NCI-H524 (cell line): Measurements from ENCODE around the gene TMSB4X.
"Not testable (repeated sequence)": the region's sequence is repeated elsewhere in the genome, so short reads cannot be mapped to it uniquely, and the experiment has no call there.

Experiments
- DNase-seq, 2 experiments: peaks; one replicate each; lab custom pipeline; 2025; lab: John Stamatoyannopoulos, UW

Gene TMSB4X

DNA sequence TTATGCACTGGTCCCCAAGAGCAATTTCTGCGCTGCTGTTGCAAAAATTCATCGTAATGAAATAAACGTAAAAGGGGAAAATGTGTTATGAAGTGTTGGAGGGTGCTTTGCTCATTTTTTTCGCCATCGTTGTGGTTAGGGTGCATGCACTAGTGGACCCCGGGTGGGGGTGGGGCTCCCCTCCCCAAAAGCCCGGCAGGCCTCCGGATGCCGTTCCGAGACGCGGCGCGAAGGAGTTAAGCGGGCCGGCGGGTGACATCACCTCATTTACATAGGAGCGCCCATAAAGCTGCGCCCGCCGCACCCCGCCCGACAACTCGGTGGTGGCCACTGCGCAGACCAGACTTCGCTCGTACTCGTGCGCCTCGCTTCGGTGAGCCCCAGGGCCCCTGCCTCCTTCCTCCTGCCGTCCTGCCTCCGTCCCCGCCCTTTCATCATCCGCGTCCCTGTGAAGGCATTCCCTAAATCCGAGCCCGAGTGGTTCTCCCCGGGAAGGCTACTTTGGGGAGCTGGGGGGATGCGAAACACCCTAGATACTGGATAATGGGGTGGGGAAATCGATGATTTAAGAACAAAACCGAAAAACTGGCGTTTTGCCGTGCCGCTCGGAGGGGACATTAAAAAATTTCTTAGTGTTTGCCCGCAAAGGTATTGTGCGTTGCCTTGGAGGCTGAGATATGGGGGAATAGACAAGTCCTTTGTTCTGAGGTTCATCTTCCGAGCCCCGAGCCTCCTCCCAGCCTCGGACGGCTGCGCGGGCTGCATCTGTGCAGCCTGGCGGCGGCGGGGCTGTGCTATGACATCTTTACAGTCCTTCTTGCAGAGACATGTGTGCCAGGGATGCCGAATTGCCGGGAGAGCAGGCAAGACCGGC, at the start of gene TMSB4X:
Gene TMSB4X (plus strand): TSS at position 315 of the 874 bp plus-strand sequence.
- DNase-seq, result peak; percentile 74 to 83

DNA sequence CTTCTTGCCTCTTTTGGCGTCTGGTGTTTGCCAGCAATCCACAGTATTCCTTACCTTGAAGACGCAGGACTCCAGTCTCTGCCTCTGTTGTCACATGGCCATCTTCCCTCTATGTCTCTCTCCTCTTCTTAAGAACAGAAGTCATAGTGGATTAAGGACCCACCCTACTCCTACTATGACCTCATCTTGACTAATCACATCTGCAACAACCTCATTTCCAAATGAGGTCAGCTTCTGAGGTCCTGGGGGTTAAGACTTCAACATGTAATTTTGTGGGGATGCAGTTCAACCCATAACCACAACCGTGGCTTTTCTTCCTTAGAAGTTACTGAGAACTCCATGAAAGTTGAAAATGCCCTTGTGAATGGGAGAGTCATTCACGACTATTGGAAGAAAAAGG, 45.2 kb upstream of the TMSB4X start:
- DNase-seq, result no peak

DNA sequence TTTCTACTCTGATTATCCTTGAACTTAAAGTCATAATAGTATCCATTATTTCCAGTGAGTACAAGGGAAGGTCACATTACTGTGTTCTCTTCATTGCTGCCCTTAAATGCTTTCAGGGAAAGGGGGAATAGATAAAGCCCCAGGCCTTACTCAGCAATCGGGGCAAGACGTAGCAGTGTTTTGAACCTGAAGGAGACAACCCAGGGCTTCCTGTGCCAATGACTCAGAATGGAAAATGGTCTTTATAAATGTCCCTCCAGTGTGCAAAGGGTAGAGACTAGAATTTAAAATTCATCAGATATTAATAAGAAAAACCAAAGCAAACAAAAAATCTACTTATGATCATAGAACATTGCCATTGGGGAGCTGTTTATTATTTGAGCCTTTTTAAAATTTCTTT, 44.8 kb upstream of the TMSB4X start:
- no peak for DNase-seq

DNA sequence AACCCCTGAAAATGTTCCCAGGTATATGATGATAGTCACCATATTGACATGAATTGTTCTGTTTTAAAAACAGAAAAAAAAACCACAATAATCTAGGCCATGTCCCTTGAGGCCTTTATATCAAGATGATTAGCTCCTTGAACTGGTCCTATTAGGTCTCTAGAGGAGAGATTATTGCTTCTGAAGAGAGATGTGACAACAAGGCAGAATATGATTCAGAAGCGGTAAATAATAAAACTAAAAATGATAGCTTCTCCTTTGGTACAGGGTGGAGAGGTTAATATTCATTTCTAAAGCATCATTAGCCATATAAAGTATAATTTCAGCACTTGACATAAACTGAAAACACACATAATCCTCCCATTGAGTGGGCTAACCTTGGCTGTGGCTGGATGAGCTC, 42.7 kb upstream of the TMSB4X start:
- peak in 1 of 2 experiments; percentile 73 for DNase-seq

DNA sequence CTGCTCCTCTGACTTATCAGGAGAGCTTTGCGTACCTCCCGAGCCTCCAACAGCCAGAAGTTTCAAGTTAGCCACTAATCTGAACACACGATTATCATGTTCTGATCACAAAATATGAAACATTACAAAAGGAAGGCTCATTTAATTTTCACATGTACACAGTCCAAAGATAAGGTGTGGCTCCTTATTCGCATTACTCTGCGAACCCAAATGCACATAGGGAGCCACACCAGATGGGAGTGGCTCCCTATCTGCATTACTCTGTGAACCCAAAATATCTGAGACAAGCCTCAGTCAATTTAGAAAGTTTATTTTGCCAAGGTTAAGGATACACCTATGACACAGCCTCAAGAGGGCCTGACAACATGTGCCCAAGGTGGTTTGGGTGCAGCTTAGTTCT, 40.1 kb upstream of the TMSB4X start:
- no peak for DNase-seq

DNA sequence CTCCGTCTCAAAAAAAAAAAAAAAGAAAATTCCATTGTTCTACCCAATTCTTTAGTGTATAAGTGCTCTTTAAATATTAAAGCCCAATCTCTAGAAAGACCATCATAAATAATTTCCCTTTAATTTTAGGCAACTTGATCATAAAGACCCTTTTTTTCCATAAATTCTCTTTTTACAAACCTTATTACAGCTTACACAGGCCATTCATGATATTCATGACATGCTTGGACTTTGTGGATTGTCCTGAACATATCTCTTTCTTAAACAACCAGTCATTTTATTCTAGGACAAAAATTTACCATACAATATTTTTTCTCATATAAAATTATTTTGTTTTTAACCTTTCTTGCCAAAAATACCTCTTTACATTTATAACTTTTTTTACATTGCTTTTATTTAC, 38.0 kb upstream of the TMSB4X start:
- DNase-seq, result no peak

DNA sequence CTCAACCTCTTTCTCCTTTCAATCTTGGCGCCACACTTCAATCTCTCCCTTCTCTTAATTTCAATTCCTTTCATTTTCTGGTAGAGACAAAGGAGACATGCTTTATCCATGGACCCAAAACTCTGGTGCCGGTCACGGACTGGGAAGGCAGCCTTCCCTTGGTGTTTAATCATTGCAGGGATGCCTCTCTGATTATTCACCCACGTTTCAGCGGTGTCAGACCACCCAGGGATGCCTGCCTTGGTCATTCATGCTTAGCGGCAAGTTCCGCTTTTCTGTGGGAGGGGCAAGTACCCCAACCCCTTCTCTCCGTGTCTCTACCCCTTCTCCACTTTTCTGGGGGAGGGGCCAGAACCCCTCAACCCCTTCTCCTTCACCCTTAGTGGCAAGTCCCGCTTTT, 34.4 kb upstream of the TMSB4X start:
- DNase-seq, result not testable (repeated sequence)

DNA sequence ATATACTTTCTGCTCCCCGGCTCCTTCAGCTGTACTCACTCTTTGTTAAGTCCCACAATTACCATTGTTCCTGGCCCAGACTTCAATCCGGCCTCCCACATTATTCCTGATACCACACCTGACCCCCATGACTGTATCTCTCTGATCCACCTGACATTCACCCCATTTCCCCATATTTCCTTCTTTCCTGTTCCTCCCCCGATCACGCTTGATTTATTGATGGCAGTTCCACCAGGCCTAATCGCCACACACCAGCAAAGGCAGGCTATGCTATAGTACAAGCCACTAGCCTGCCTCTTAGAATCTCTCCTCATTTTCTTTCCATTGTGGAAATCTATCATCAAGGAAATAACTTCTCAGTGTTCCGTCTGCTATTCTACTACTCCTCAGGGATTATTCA, 31.3 kb upstream of the TMSB4X start:
- not testable (repeated sequence) for DNase-seq

DNA sequence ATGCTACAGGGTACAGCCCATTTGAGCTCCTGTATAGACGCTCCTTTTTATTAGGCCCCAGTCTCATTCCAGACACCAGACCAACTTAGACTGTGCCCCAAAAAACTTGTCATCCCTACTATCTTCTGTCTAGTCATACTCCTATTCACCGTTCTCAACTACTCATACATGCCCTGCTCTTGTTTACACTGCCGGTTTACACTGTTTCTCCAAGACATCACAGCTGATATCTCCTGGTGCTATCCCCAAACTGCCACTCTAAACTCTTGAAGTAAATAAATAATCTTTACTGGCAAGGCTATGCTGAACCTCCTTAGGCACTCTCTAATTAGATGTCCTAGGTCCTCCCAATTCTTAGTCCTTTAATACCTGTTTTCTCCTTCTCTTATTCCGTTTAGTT, 30.5 kb upstream of the TMSB4X start:
- not testable (repeated sequence) for DNase-seq

DNA sequence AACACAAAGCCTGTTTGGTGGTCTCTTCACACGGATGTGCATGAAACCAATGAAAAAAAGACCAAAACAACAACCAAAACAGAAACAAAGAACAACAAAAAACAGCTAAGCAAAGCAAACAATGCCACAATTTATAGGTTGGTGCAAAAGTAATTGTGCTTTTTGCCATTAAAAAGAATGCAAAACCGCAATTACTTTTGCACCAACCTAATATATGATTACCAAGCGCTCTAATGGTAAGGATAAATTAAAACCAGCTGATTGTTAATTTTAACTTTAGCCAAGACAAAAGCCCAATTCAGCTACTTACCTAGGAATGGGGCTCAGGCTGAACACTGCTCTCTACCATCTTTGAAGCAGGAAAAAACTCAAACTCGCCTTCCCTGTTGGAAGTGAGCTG, 29.4 kb upstream of the TMSB4X start:
- DNase-seq, result no peak

DNA sequence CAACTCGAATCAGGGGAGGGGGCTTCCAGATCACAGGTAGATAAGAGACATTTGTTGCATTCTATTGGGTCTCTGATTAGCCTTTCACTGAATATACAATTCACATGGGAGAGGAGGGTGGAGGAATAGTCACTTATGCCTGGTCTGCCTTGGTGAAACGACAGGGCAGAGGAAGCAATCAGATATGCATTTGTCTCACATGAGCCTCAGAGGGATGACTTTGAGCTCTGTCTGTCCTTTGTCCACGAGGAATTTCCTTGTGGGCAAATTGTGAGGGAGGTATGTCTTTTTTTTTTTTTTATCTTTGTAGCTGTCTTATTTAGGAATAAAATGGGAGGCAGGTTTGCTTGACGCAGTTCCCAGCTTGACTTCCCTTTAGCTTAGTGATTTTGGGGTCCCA, 28.5 kb upstream of the TMSB4X start:
- no peak for DNase-seq

DNA sequence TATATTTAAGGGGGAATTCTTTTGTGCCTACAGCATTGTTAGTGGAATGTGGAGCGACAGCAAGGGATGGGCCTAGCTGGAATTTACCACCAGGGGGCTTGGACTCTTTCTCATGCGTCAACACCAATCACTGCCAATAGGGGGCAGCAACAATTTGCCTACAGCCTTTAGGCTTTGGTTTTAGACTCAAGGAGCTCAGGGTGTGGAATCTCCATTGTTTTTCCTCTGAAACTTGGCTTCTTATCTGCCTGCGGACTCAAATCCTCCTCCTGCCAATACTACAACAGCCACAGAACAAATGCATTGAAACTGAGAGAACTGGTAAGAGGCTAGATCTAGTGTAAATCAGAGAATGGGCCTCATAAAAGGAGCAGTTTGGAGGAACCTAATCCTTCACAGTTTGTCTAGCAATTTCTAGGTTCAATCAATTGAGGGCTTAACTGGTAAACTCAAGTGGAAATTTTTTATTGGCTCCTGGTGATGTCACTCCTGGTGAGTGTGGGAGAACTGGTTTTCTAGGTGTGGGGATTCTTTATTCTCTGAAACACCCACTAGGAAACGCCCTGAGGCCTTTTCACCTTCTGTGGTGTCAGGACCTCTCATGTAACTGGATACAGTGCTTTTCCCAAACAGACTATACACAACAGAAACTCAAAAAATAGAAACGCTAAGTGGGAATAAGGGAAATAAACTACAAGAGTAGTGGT, 27.9 kb upstream of the TMSB4X start:
- peak; percentile 81 to 90 for DNase-seq

DNA sequence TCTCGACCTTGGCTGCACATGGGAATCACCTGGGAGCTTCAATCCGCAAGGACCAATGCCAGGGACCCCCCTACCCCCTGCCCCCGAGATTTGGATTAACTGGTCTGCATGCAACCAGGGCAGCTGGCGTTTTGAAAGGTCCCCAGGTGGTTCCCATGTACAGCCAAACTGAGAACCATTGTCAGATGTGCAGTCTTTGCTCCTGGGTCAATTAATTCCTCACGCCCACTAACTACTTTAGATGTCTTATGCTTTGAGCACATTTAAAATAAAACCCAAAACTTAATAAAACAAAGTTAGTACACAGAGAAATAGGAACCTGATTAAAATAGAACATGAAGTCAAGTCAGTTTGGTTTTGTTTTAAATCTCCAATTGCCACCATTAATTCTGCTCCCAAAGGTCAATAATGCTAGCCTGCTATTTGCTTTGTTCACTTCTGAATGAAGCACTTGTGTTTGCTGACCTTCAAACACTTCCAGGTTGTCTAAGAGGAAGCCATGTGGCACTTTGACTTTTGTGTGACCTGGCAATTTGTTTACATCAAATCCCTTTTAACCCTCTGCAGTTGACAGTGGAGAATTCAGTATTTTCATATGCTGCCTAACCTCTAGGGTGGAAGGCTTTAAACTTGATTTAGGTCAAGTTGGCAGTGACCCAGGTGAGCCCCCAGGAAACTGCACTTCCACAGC, 27.2 kb upstream of the TMSB4X start:
- peak; percentile 62 to 72 for DNase-seq

DNA sequence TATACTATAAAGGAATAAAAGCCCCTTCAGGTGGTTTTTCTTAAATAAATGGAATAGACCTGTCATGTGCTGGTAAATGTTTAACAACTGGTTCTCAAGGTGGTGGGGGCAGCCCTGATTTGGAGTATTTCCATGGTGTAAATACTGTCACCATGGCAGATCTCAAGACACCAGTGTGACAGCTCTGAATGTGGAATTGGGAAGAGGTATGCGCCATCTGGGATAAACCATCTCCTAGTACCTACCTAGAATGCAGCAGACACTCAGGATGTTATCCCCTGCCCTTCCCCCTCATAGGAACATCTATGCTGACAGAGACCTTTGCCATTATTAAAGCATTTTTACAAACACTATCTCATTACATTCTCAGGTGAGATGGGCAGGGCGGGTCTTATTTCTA, 26.4 kb upstream of the TMSB4X start:
- DNase-seq, result peak in 1 of 2 experiments; percentile 36

DNA sequence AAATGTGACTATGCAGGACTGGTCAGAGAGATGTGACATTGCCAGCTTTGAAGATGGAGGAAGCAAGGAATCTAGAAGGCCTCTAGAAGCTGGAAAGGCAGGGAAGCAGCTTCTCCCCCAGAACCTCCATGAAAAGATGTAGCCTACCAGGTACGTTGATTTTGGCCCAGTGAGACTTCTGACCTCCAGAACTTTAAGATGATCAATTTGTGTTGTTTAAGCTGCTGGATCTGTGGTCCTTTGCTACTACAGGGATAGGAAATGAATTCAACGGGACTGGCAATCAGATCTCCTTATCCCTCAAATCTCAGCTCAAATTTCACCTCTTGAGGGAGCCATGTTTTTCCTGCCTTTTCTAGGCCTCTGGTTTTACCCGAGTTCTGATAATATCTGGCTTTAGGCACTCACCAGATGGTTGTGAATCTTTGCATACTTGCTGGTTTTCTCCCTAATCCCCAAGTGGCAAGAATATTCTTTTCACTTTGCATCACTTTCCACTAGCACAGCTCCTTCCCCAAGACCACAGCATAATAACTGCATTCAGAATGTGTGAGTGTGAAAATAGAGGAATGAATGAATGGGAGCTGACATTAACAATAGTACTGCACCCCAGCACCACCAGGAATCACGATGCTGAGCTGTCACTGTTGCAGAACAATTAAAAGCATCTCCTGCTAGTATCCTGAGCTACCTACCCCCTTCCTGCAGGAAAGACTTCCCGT, 25.5 kb upstream of the TMSB4X start:
- DNase-seq, result peak; percentile 71 to 91

DNA sequence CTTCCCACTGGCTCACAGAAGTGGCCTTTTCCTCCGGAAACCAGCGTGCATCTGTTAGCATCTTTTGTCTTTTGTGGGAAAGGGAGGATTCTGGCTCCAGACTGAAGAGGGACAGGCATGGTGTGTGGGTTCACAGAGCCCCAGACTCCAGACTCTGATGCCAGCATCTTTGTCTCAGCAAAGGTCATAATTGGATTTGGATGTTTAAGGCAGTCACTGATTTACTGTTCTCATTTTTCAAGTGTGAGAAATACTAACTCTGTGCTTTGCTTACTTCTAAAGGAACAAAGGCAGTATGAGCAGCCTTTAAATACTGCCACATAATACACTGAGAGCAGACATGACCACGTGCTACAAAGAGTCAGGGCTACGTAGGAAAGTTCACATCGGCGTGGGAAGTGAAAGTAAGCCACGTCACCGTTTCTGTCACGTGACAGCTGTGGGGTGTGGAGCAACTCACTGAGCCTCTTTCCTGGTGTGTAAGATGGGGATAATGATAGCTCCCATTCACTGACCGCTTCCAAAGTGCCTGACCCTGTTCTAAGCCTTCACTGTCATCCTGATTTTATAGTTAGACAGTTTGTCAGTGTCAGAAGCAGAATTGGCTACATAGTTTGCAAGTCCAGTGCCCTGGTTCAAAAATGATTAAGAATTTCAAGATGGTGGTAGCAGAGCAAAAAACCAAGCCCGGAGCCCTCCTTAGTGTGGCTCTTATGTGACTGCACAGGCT, 24.8 kb upstream of the TMSB4X start:
- DNase-seq, result peak in 1 of 2 experiments; percentile 60

DNA sequence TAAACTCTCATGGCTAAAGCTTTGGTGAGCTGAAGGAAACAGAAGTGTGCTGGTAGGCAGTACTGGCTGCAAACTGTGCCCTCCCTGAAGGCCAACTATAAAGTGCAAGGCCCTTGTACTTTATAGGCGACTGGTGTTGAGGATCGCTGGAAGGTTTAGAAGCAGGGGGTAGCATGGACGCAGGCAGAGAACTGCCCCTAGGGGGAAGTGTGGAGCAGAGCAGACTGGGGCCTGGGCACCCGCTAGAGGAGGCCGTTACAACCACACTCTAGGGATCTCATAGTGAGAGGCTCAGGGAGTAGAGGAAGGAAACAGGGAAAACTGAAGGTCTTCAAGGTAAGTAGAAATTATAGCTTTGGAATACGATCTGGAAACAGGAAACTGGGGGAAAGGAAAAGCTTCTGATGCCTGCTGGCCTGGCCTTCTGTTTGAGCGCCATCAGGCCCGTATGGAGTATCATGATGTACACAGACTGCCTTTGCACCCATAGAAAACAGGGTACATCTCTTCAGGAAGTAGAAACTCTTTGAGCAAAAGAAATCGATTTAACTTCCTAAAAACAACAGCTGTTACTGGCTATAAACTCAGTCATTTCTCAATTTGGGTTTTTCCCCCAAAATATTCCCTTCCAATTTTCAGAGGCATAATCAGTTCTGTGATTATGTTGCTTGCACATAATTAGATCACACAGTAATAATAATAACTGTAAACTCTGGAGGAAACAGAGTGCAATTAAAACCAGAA, 23.9 kb upstream of the TMSB4X start:
- DNase-seq, result peak in 1 of 2 experiments; percentile 6

DNA sequence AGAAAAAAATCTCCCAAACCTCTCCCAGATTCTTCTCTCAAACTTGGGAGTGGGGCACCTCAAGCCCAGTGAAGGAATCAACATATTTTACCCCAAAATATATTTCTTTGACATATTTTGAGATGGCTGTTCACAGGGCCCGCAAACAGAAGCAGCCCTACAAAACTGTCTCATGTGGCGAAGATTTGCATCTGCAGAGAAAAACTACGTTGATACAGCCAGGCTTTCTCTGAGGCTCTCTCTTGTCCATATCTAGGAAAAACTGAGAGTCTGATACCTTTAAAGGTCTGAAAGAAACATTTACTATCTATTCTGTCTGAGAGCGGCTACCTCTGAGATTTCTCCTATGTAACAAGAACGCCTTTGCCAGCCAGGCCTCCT, 23.3 kb upstream of the TMSB4X start:
- no peak for DNase-seq

DNA sequence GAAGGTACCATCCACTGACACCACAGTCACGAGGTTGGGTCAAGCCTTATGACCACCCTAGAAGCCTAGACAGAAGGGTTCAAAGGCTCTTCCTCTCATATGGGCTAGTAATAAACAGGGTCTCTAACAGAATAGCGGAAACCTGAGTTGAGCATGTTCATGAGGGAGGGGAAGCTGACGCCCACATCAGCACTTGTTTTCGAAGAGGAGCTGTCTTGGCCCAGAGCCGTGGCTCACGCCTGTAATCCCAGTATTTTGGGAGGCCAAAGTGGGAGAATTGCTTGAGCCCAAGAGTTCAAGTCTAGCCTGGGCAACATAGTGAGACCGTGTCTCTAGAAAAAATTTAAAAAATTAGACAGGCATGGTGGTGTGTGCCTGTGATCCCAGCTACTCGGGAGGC, 21.5 kb upstream of the TMSB4X start:
- DNase-seq, result no peak

DNA sequence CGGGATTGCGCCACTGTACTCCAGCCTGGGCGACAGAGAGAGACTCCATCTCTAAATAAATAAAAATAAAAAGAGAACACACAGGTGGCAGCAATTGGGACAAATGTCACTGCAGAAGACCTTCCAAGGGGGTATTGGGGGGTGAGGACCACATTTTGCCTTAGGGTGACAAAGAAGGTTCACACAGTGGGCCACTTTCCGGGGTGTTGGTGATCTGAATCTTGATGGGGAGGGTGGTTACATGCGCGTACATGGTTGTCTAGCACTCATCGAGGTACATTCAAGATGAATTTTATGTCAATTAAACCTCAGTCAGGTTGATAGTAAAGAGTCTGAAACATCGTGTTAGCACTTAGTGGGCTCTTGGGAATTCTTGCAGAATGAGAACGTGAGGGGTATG, 20.5 kb upstream of the TMSB4X start:
- no peak for DNase-seq

DNA sequence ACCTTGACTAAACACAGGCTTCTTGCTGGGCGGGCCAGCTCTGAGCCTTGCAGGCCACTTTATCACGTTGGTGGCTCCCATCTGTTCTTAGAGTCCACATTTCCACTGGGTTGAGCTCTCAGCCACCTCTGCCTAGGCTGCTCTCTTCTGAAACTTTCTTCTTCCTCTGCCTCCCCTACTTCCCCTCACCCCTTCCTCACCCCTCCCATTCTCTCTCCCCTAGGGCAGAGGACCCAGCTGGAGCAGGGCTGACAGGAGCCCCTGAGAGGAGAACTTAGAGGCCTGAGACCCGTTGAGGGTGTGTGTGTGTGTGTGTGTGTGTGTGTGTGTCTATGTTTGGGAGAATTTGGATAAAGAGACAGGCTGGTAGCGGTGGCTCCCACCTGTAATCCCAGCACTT, 19.9 kb upstream of the TMSB4X start:
- DNase-seq, result no peak
